ENCODE measurements around the gene ZNF845.
"Not testable (repeated sequence)": the region's sequence is repeated elsewhere in the genome, so short reads cannot be mapped to it uniquely, and the experiment has no call there.

The ZNF845 gene

GRCh38 chr19:53333463-53334449, at the start of gene ZNF845:
ZNF845 (plus strand) TSS chr19:53333749; CDS start chr19:53341308, 7,559 bp downstream.
- H2AFZ ChIP-seq (ENCODE audit: low read length, unreplicated experiment): peak within 1 kb of the TSS; percentile 94
- peak within 1 kb of the TSS; percentile 36; the same call in 1 of the 2 replicates for H3K27ac ChIP-seq (ENCODE audit: low read depth, low read length)
- no peaks in the 10 kb centered on the region for H3K27me3 ChIP-seq (ENCODE audit: insufficient read depth, low read length)
- no peaks in the 10 kb centered on the region for H3K4me1 ChIP-seq (ENCODE audit: control insufficient read depth, insufficient read depth, low read length, unreplicated experiment)
- H3K4me3 ChIP-seq (ENCODE audit: low read depth, low read length): peak within 1 kb of the TSS; percentile 92
- H3K79me2 ChIP-seq (ENCODE audit: control insufficient read depth, insufficient read depth, low read length, unreplicated experiment): peaks cover 4% of the 10 kb centered on the region
- H3K36me3 ChIP-seq (ENCODE audit: insufficient read depth, low read length): no peaks in the 10 kb centered on the region

GRCh38 chr19:53285087-53285486, 48.5 kb upstream of the ZNF845 start:
- H3K4me1 ChIP-seq (ENCODE audit: control insufficient read depth, insufficient read depth, low read length, unreplicated experiment): no peaks in the 10 kb centered on the region
- no peaks in the 10 kb centered on the region for H3K27me3 ChIP-seq (ENCODE audit: insufficient read depth, low read length)
- no peak overlapping the region for H3K4me3 ChIP-seq (ENCODE audit: low read depth, low read length)

GRCh38 chr19:53290758-53291549, 42.6 kb upstream of the ZNF845 start:
- Histone ChIP-seq H3K79me2 (ENCODE audit: control insufficient read depth, insufficient read depth, low read length, unreplicated experiment) (no peaks in the 10 kb centered on the region), H3K27ac (ENCODE audit: low read depth, low read length) (no peak overlapping the region), H2AFZ (ENCODE audit: low read length, unreplicated experiment) (no peak overlapping the region), H3K4me3 (ENCODE audit: low read depth, low read length) (no peak overlapping the region), H3K27me3 (ENCODE audit: insufficient read depth, low read length) (no peaks in the 10 kb centered on the region), H3K36me3 (ENCODE audit: insufficient read depth, low read length) (no peaks in the 10 kb centered on the region), H3K4me1 (ENCODE audit: control insufficient read depth, insufficient read depth, low read length, unreplicated experiment) (no peaks in the 10 kb centered on the region)

More at GRCh38 chr19:53285087-53285486, 48.5 kb upstream of the ZNF845 start:
- Histone ChIP-seq H3K36me3 (ENCODE audit: insufficient read depth, low read length) (no peaks in the 10 kb centered on the region), H3K27ac (ENCODE audit: low read depth, low read length) (no peak overlapping the region), H3K79me2 (ENCODE audit: control insufficient read depth, insufficient read depth, low read length, unreplicated experiment) (no peaks in the 10 kb centered on the region), H2AFZ (ENCODE audit: low read length, unreplicated experiment) (no peak overlapping the region)

GRCh38 chr19:53294786-53295441, 38.6 kb upstream of the ZNF845 start:
- H3K4me3 ChIP-seq (ENCODE audit: low read depth, low read length): no peak overlapping the region
- no peaks in the 10 kb centered on the region for H3K27me3 ChIP-seq (ENCODE audit: insufficient read depth, low read length)
- H3K79me2 ChIP-seq (ENCODE audit: control insufficient read depth, insufficient read depth, low read length, unreplicated experiment): no peaks in the 10 kb centered on the region
- no peak overlapping the region for H2AFZ ChIP-seq (ENCODE audit: low read length, unreplicated experiment)
- H3K27ac ChIP-seq (ENCODE audit: low read depth, low read length): no peak overlapping the region
- H3K36me3 ChIP-seq (ENCODE audit: insufficient read depth, low read length): no peaks in the 10 kb centered on the region
- no peaks in the 10 kb centered on the region for H3K4me1 ChIP-seq (ENCODE audit: control insufficient read depth, insufficient read depth, low read length, unreplicated experiment)

- H3K4me3 ChIP-seq (ENCODE audit: low read depth, low read length); H3K79me2 ChIP-seq (ENCODE audit: control insufficient read depth, insufficient read depth, low read length, unreplicated experiment); H3K27ac ChIP-seq (ENCODE audit: low read depth, low read length); H2AFZ ChIP-seq (ENCODE audit: low read length, unreplicated experiment); H3K4me1 ChIP-seq (ENCODE audit: control insufficient read depth, insufficient read depth, low read length, unreplicated experiment); H3K36me3 ChIP-seq (ENCODE audit: insufficient read depth, low read length): not testable (repeated sequence)
- peaks cover 21% of the 10 kb centered on the region for H3K27me3 ChIP-seq (ENCODE audit: insufficient read depth, low read length)
Observed at GRCh38 chr19:53301341-53301740, 32.2 kb upstream of the ZNF845 start.

- Histone ChIP-seq H3K4me1 (ENCODE audit: control insufficient read depth, insufficient read depth, low read length, unreplicated experiment) (no peaks in the 10 kb centered on the region), H3K27me3 (ENCODE audit: insufficient read depth, low read length) (peaks cover 63% of the 10 kb centered on the region), H3K27ac (ENCODE audit: low read depth, low read length) (no peak overlapping the region), H2AFZ (ENCODE audit: low read length, unreplicated experiment) (no peak overlapping the region), H3K36me3 (ENCODE audit: insufficient read depth, low read length) (no peaks in the 10 kb centered on the region), H3K4me3 (ENCODE audit: low read depth, low read length) (0 out of 2 replicates have a peak overlapping the region, but pooled peaks have one; percentile 48), H3K79me2 (ENCODE audit: control insufficient read depth, insufficient read depth, low read length, unreplicated experiment) (no peaks in the 10 kb centered on the region)
Observed at GRCh38 chr19:53308339-53308811, 25.2 kb upstream of the ZNF845 start.

GRCh38 chr19:53311044-53311443, 22.5 kb upstream of the ZNF845 start:
- H3K27ac ChIP-seq (ENCODE audit: low read depth, low read length): no peak overlapping the region
- no peak overlapping the region for H2AFZ ChIP-seq (ENCODE audit: low read length, unreplicated experiment)
- no peak overlapping the region for H3K4me3 ChIP-seq (ENCODE audit: low read depth, low read length)
- no peaks in the 10 kb centered on the region for H3K4me1 ChIP-seq (ENCODE audit: control insufficient read depth, insufficient read depth, low read length, unreplicated experiment)
- H3K36me3 ChIP-seq (ENCODE audit: insufficient read depth, low read length): no peaks in the 10 kb centered on the region
- peaks cover 61% of the 10 kb centered on the region for H3K27me3 ChIP-seq (ENCODE audit: insufficient read depth, low read length)
- no peaks in the 10 kb centered on the region for H3K79me2 ChIP-seq (ENCODE audit: control insufficient read depth, insufficient read depth, low read length, unreplicated experiment)

GRCh38 chr19:53311897-53312296, 21.7 kb upstream of the ZNF845 start:
- Histone ChIP-seq H3K79me2 (ENCODE audit: control insufficient read depth, insufficient read depth, low read length, unreplicated experiment) (no peaks in the 10 kb centered on the region), H3K4me1 (ENCODE audit: control insufficient read depth, insufficient read depth, low read length, unreplicated experiment) (no peaks in the 10 kb centered on the region), H3K36me3 (ENCODE audit: insufficient read depth, low read length) (no peaks in the 10 kb centered on the region), H2AFZ (ENCODE audit: low read length, unreplicated experiment) (no peak overlapping the region), H3K4me3 (ENCODE audit: low read depth, low read length) (no peak overlapping the region), H3K27ac (ENCODE audit: low read depth, low read length) (no peak overlapping the region), H3K27me3 (ENCODE audit: insufficient read depth, low read length) (peaks cover 53% of the 10 kb centered on the region)

GRCh38 chr19:53328967-53329366, 4.6 kb upstream of the ZNF845 start:
- no peak overlapping the region for H3K4me3 ChIP-seq (ENCODE audit: low read depth, low read length)
- no peaks in the 10 kb centered on the region for H3K27me3 ChIP-seq (ENCODE audit: insufficient read depth, low read length)
- no peaks in the 10 kb centered on the region for H3K36me3 ChIP-seq (ENCODE audit: insufficient read depth, low read length)
- no peaks in the 10 kb centered on the region for H3K4me1 ChIP-seq (ENCODE audit: control insufficient read depth, insufficient read depth, low read length, unreplicated experiment)
- no peak overlapping the region for H3K27ac ChIP-seq (ENCODE audit: low read depth, low read length)
- H3K79me2 ChIP-seq (ENCODE audit: control insufficient read depth, insufficient read depth, low read length, unreplicated experiment): no peaks in the 10 kb centered on the region
- no peak overlapping the region for H2AFZ ChIP-seq (ENCODE audit: low read length, unreplicated experiment)

GRCh38 chr19:53332484-53332883, 1.1 kb upstream of the ZNF845 start:
- no peaks in the 10 kb centered on the region for H3K36me3 ChIP-seq (ENCODE audit: insufficient read depth, low read length)
- H3K4me3 ChIP-seq (ENCODE audit: low read depth, low read length): peak overlapping the region; percentile 92
- H3K27ac ChIP-seq (ENCODE audit: low read depth, low read length): no peak overlapping the region
- H3K27me3 ChIP-seq (ENCODE audit: insufficient read depth, low read length): no peaks in the 10 kb centered on the region
- H3K79me2 ChIP-seq (ENCODE audit: control insufficient read depth, insufficient read depth, low read length, unreplicated experiment): peaks cover 4% of the 10 kb centered on the region
- no peaks in the 10 kb centered on the region for H3K4me1 ChIP-seq (ENCODE audit: control insufficient read depth, insufficient read depth, low read length, unreplicated experiment)
- H2AFZ ChIP-seq (ENCODE audit: low read length, unreplicated experiment): no peak overlapping the region
